Trophoblast cell (in vitro differentiated cells and primary cell): ENCODE data around the gene RCOR1.

ENCODE experiments used
- DNase-seq, 2 donors: peaks; one replicate each; pipeline ENCODE4 v3.0.0-alpha.2; 2016
- H2AFZ ChIP-seq: 2 replicates; pipeline ENCODE4 v1.6.1; 2013; ENCODE audit warnings: low read length, moderate library complexity, mild to moderate bottlenecking; ENCODE audit not compliant: insufficient read depth, poor library complexity
- H2AK5ac ChIP-seq: 2 replicates; pipeline ENCODE4 v1.6.1; 2013; ENCODE audit warnings: mild to moderate bottlenecking, low read length
- H2BK120ac ChIP-seq: 2 replicates; pipeline ENCODE4 v1.6.1; 2013; ENCODE audit warnings: low read length, mild to moderate bottlenecking, moderate library complexity; ENCODE audit not compliant: insufficient read depth, poor library complexity
- H2BK12ac ChIP-seq: 2 replicates; pipeline ENCODE4 v1.6.1; 2013; ENCODE audit warnings: mild to moderate bottlenecking, low read length, moderate library complexity
- H2BK5ac ChIP-seq: 2 replicates; pipeline ENCODE4 v1.6.1; 2013; ENCODE audit warnings: low read length, low read depth, moderate library complexity, mild to moderate bottlenecking; ENCODE audit not compliant: poor library complexity
- H3K14ac ChIP-seq: 2 replicates; pipeline ENCODE4 v1.6.1; 2013; ENCODE audit warnings: mild to moderate bottlenecking, low read length
- H3K18ac ChIP-seq: 2 replicates; pipeline ENCODE4 v1.6.1; 2013; ENCODE audit warnings: mild to moderate bottlenecking, low read length
- H3K23ac ChIP-seq: 2 replicates; pipeline ENCODE4 v1.6.1; 2013; ENCODE audit warnings: low read length
- H3K27ac ChIP-seq: 2 replicates; pipeline ENCODE4 v1.5.1; 2013; ENCODE audit warnings: low read depth, mild to moderate bottlenecking, inconsistent platforms, low read length, moderate library complexity
- H3K27me3 ChIP-seq: 2 replicates; pipeline ENCODE4 v1.6.1; 2013; ENCODE audit warnings: inconsistent platforms, mild to moderate bottlenecking, low read length, moderate library complexity; ENCODE audit not compliant: insufficient read depth
- H3K36me3 ChIP-seq, 2 experiments: 1 replicate in 1 of 2; 2 replicates in 1 of 2; pipeline ENCODE4 v1.6.1; 2013; ENCODE audit warnings: low read length in 2 of 2, mild to moderate bottlenecking in 2 of 2, moderate library complexity in 1 of 2; ENCODE audit not compliant: insufficient read depth in 2 of 2, control insufficient read depth in 1 of 2
- H3K4ac ChIP-seq: 2 replicates; pipeline ENCODE4 v1.6.1; 2013; ENCODE audit warnings: low read depth, mild to moderate bottlenecking, low read length, moderate library complexity
- H3K4me1 ChIP-seq, 2 experiments: 1 replicate in 1 of 2; 2 replicates in 1 of 2; pipeline ENCODE4 v1.6.1; 2013; ENCODE audit warnings: low read length in 2 of 2, mild to moderate bottlenecking in 2 of 2, moderate library complexity in 1 of 2; ENCODE audit not compliant: insufficient read depth in 2 of 2, control insufficient read depth in 1 of 2
- H3K4me2 ChIP-seq: 2 replicates; pipeline ENCODE4 v1.6.1; 2013; ENCODE audit warnings: inconsistent platforms, mild to moderate bottlenecking, low read length, moderate library complexity
- H3K4me3 ChIP-seq: 2 replicates; pipeline ENCODE4 v1.5.1; 2013; ENCODE audit warnings: mild to moderate bottlenecking, low read depth, low read length, inconsistent platforms
- H3K79me1 ChIP-seq: one replicate; pipeline ENCODE4 v1.6.1; 2013; ENCODE audit warnings: low read length
- H3K79me2 ChIP-seq: 2 replicates; pipeline ENCODE4 v1.6.1; 2013; ENCODE audit warnings: low read length, mild to moderate bottlenecking; ENCODE audit not compliant: control insufficient read depth, insufficient read depth, poor library complexity
- H3K9ac ChIP-seq: 2 replicates; pipeline ENCODE4 v1.6.1; 2013; ENCODE audit warnings: mild to moderate bottlenecking, low read length
- H3K9me3 ChIP-seq: 2 replicates; pipeline ENCODE4 v1.6.1; 2013; ENCODE audit warnings: low read depth, mild to moderate bottlenecking, control low read depth, inconsistent platforms, low read length; ENCODE audit not compliant: insufficient read depth
- H4K12ac ChIP-seq: 2 replicates; pipeline ENCODE4 v1.6.1; 2013; ENCODE audit warnings: low read depth, mild to moderate bottlenecking, low read length, moderate library complexity
- H4K8ac ChIP-seq: 2 replicates; pipeline ENCODE4 v1.6.1; 2013; ENCODE audit warnings: low read depth, mild to moderate bottlenecking, low read length, moderate library complexity
- H4K91ac ChIP-seq: one replicate; pipeline ENCODE4 v1.6.1; 2013; ENCODE audit warnings: low read depth, mild to moderate bottlenecking, low read length, moderate library complexity
- WGBS: extraction: QIAGEN DNeasy Blood & Tissue Kit; methylation state at CpG from one replicate; pipeline ENCODE4 v1.1.7; 2013; ENCODE audit warnings: missing lambda C conversion rate; ENCODE audit not compliant: insufficient read length, insufficient coverage; ENCODE audit errors: extremely low coverage; 5-methylcytosine and 5-hydroxymethylcytosine counted together

RCOR1 gene

GRCh38 chr14:102593061-102593824 is 794 bp downstream of the RCOR1 start:
- H3K14ac ChIP-seq = peak overlapping the region; percentile 25
- H4K12ac ChIP-seq = no peak overlapping the region
- peaks cover 40% of the 10 kb centered on the region for H3K79me2 ChIP-seq
- peak overlapping the region; percentile 98 for H3K4me3 ChIP-seq
- H3K18ac ChIP-seq = peak overlapping the region; percentile 80
- H3K23ac ChIP-seq = no peak overlapping the region
- no peaks in the 10 kb centered on the region for H3K9me3 ChIP-seq
- H3K4me2 ChIP-seq = peak overlapping the region; percentile 53
- H3K9ac ChIP-seq = peak overlapping the region; percentile 76
- peaks cover 15 to 20% of the 10 kb centered on the region in 2 experiments for H3K4me1 ChIP-seq
- no peak overlapping the region for H2AK5ac ChIP-seq
- DNase-seq = peak in 1 of 2 donors; percentile 53
- H4K8ac ChIP-seq = no peak overlapping the region
- H3K36me3 ChIP-seq = peaks cover 8 to 20% of the 10 kb centered on the region in 2 experiments
- H3K27me3 ChIP-seq = no peaks in the 10 kb centered on the region
- H2BK120ac ChIP-seq = no peak overlapping the region
- H2AFZ ChIP-seq = no peak overlapping the region
- peak overlapping the region; percentile 45 for H2BK5ac ChIP-seq
- peak overlapping the region; percentile 94 for H3K27ac ChIP-seq
- peak overlapping the region; percentile 88 for H3K4ac ChIP-seq
- no CpG with 5 or more reads among the region's 75 CpGs for WGBS
- H4K91ac ChIP-seq = peak overlapping the region; percentile 6
- H3K79me1 ChIP-seq = peaks cover 35% of the 10 kb centered on the region
- H2BK12ac ChIP-seq = no peak overlapping the region

- H2BK120ac ChIP-seq = no peak overlapping the region
- no peak overlapping the region for H2BK12ac ChIP-seq
- no peak overlapping the region for H2AFZ ChIP-seq
- H3K18ac ChIP-seq = peak overlapping the region; percentile 80
- H4K8ac ChIP-seq = no peak overlapping the region
- peak overlapping the region; percentile 98 for H3K4me3 ChIP-seq
- no CpG with 5 or more reads among the region's 6 CpGs for WGBS
- H3K4me1 ChIP-seq = peaks cover 15 to 20% of the 10 kb centered on the region in 2 experiments
- no peak overlapping the region for H4K91ac ChIP-seq
- no peak overlapping the region for H3K23ac ChIP-seq
- no peak for DNase-seq
- H3K27ac ChIP-seq = peak overlapping the region; percentile 94
- peak overlapping the region; percentile 53 for H3K4me2 ChIP-seq
- H4K12ac ChIP-seq = no peak overlapping the region
- H3K14ac ChIP-seq = peak overlapping the region; percentile 25
- H3K36me3 ChIP-seq = peaks cover 8 to 20% of the 10 kb centered on the region in 2 experiments
- H2AK5ac ChIP-seq = no peak overlapping the region
- no peaks in the 10 kb centered on the region for H3K9me3 ChIP-seq
- H3K9ac ChIP-seq = peak overlapping the region; percentile 76
- peaks cover 33% of the 10 kb centered on the region for H3K79me1 ChIP-seq
- H2BK5ac ChIP-seq = peak overlapping the region; percentile 18
- no peaks in the 10 kb centered on the region for H3K27me3 ChIP-seq
- peaks cover 41% of the 10 kb centered on the region for H3K79me2 ChIP-seq
- H3K4ac ChIP-seq = peak overlapping the region; percentile 88
Measured at GRCh38 chr14:102593825-102594137, 1.3 kb downstream of the RCOR1 start.

GRCh38 chr14:102594514-102595175 is 2.2 kb downstream of the RCOR1 start:
- Histone ChIP-seq H3K9ac (no peak overlapping the region), H3K4me2 (peak overlapping the region; percentile 53), H3K36me3 (peaks cover 11 to 23% of the 10 kb centered on the region in 2 experiments), H2BK5ac (no peak overlapping the region), H2AK5ac (no peak overlapping the region), H2BK120ac (no peak overlapping the region), H4K91ac (no peak overlapping the region), H4K12ac (no peak overlapping the region), H3K18ac (no peak overlapping the region), H3K9me3 (no peaks in the 10 kb centered on the region), H3K4me3 (no peak overlapping the region), H3K79me2 (peaks cover 45% of the 10 kb centered on the region), H3K4ac (peak overlapping the region; percentile 94), H3K27me3 (no peaks in the 10 kb centered on the region), H4K8ac (no peak overlapping the region), H2AFZ (no peak overlapping the region), H3K27ac (no peak overlapping the region), H3K23ac (no peak overlapping the region), H3K79me1 (peaks cover 28% of the 10 kb centered on the region), H2BK12ac (no peak overlapping the region), H3K4me1 (peaks cover 12 to 16% of the 10 kb centered on the region in 2 experiments), H3K14ac (no peak overlapping the region)
- no CpG with 5 or more reads among the region's 7 CpGs for WGBS
- peak; percentile 74 to 87 for DNase-seq

GRCh38 chr14:102601378-102601925 is 9.0 kb downstream of the RCOR1 start:
- Histone ChIP-seq H3K27ac (no peak overlapping the region), H3K36me3 (peaks cover 13 to 20% of the 10 kb centered on the region in 2 experiments), H2BK12ac (no peak overlapping the region), H3K14ac (no peak overlapping the region), H3K4me3 (no peak overlapping the region), H3K27me3 (no peaks in the 10 kb centered on the region), H2AFZ (no peak overlapping the region), H3K4me1 (peaks cover 8 to 17% of the 10 kb centered on the region in 2 experiments), H2BK120ac (no peak overlapping the region), H3K79me2 (peaks cover 38% of the 10 kb centered on the region), H3K23ac (no peak overlapping the region), H2BK5ac (no peak overlapping the region), H4K91ac (no peak overlapping the region), H4K8ac (no peak overlapping the region), H3K9me3 (no peaks in the 10 kb centered on the region), H3K9ac (no peak overlapping the region), H3K4ac (peak overlapping the region; percentile 68), H3K4me2 (no peak overlapping the region), H2AK5ac (no peak overlapping the region), H3K18ac (no peak overlapping the region), H3K79me1 (no peaks in the 10 kb centered on the region), H4K12ac (no peak overlapping the region)
- DNase-seq = no peak
- no CpG with 5 or more reads among the region's 1 CpG for WGBS
